Lung microvascular endothelial cell (primary cell): ENCODE results near the gene POFUT1. TPM values are rescaled to one million over a fixed set of nuclear protein-coding genes. Genes with fewer than 3 reads are reported as not detected.

Experiments used
- DNase-seq, 2 donors: peaks; one replicate each; pipeline versions ENCODE4 v3.0.0 to v3.0.0-alpha.2; 2010; ENCODE audit warnings: low read depth in 2 of 2
- total RNA-seq: library from RNA; depleted of rRNA; stranded (reverse); fragments of >200 nt; gene quantifications from 2 replicates; pipeline ENCODE4 v1.2.1, GENCODE V29; 2014

POFUT1 gene
- total RNA-seq, 1 donor from 2014 or later, result 31.2 TPM

- peak in 1 of 2 donors; percentile 10 for DNase-seq
These were observed 687 bp upstream of the POFUT1 start for GRCh38 chr20:32206760-32207625.

GRCh38 chr20:32208499-32209154 lies 947 bp downstream of the POFUT1 start:
- DNase-seq, result no peak

- no peak for DNase-seq
These were observed 2.3 kb downstream of the POFUT1 start for GRCh38 chr20:32209850-32210605.

- DNase-seq, result no peak
These were observed 6.2 kb downstream of the POFUT1 start for GRCh38 chr20:32213870-32214269.

- DNase-seq, result no peak
These were observed 7.5 kb downstream of the POFUT1 start for GRCh38 chr20:32215147-32215546.

- no peak for DNase-seq
These were observed 8.0 kb downstream of the POFUT1 start for GRCh38 chr20:32215729-32216128.

- DNase-seq, result peak; percentile 31 to 92
These were observed 8.8 kb downstream of the POFUT1 start for GRCh38 chr20:32216179-32217142.

- peak in 1 of 2 donors; percentile 60 for DNase-seq
These were observed 10.6 kb downstream of the POFUT1 start for GRCh38 chr20:32218156-32218900.

GRCh38 chr20:32224463-32224862 lies 16.8 kb downstream of the POFUT1 start:
- DNase-seq, result no peak

- no peak for DNase-seq
These were observed 18.7 kb downstream of the POFUT1 start for GRCh38 chr20:32226391-32226790.

- no peak for DNase-seq
These were observed 19.6 kb downstream of the POFUT1 start for GRCh38 chr20:32227306-32227705.

GRCh38 chr20:32227744-32228688 lies 20.3 kb downstream of the POFUT1 start:
- peak in 1 of 2 donors; percentile 62 for DNase-seq

- DNase-seq, result no peak
These were observed 21.6 kb downstream of the POFUT1 start for GRCh38 chr20:32229251-32229747.

GRCh38 chr20:32230707-32231106 lies 23.0 kb downstream of the POFUT1 start:
- no peak for DNase-seq

- no peak for DNase-seq
These were observed 23.6 kb downstream of the POFUT1 start for GRCh38 chr20:32231245-32231644.

GRCh38 chr20:32231847-32232246 lies 24.2 kb downstream of the POFUT1 start:
- peak; percentile 25 to 55 for DNase-seq

GRCh38 chr20:32232326-32232886 lies 24.7 kb downstream of the POFUT1 start:
- no peak for DNase-seq

- DNase-seq, result no peak
These were observed 25.6 kb downstream of the POFUT1 start for GRCh38 chr20:32233286-32233685.
